GM12878 (cell line): Measurements from ENCODE around the gene PDIA3. TPM values are rescaled to one million over a fixed set of nuclear protein-coding genes. Genes with fewer than 3 reads are reported as not detected.
A peak's percentile ranks its signal among the peaks of the same experiment; 100 is the strongest.

Experiments used
- BCL11A ChIP-seq: IDR thresholded peaks from 2 replicates; pipeline ENCODE4 v1.6.1; 2011; ENCODE audit warnings: low read depth, low read length
- BCL3 ChIP-seq: IDR thresholded peaks from 2 replicates; pipeline ENCODE4 v1.6.1; 2011; ENCODE audit warnings: borderline replicate concordance, low read depth, mild to moderate bottlenecking, moderate library complexity, low read length; ENCODE audit not compliant: insufficient read depth, poor library complexity, severe bottlenecking
- CBX3 ChIP-seq: fragments of 200-600 bp; sonication (generic); IDR thresholded peaks from 2 replicates; pipeline ENCODE4 v1.6.1; 2016; ENCODE audit warnings: low read depth, borderline replicate concordance
- CEBPB ChIP-seq, 2 experiments: fragments of 150-350 bp in 1 of 2; IDR thresholded peaks; 2 replicates each; pipeline ENCODE4 v1.6.1; 2012 to 2014; ENCODE audit warnings: low read depth in 2 of 2, low read length in 2 of 2, borderline replicate concordance in 1 of 2, inconsistent platforms in 1 of 2
- CREB1 ChIP-seq: IDR thresholded peaks from 2 replicates; pipeline ENCODE4 v1.6.1; 2012; ENCODE audit warnings: low read depth, mild to moderate bottlenecking, inconsistent platforms
- E2F8 ChIP-seq: fragments of 450-650 bp; IDR thresholded peaks from 2 replicates; pipeline ENCODE4 v1.6.1; 2018; ENCODE audit warnings: mild to moderate bottlenecking, low read depth, moderate library complexity; ENCODE audit not compliant: partially characterized antibody
- EP300 ChIP-seq, 2 experiments: fragments of 150-350 bp in 1 of 2; IDR thresholded peaks; 2 replicates each; pipeline ENCODE4 v1.6.1; 2011 to 2012; ENCODE audit warnings: low read depth in 2 of 2, low read length in 2 of 2, borderline replicate concordance in 1 of 2, improper control_type of control experiment in 1 of 2, inconsistent platforms in 1 of 2; ENCODE audit not compliant: control insufficient read depth in 1 of 2
- ESRRA ChIP-seq: IDR thresholded peaks from 2 replicates; pipeline ENCODE4 v1.6.1; 2012; ENCODE audit warnings: mild to moderate bottlenecking, low read length, improper control_type of control experiment
- ETV6 ChIP-seq, 2 experiments: fragments of 450-650 bp in 1 of 2; IDR thresholded peaks in 1 of 2; conservative IDR thresholded peaks in 1 of 2; 2 replicates each; pipeline ENCODE4 v1.6.1; 2014; ENCODE audit warnings: antibody characterized with exemption in 1 of 2, borderline replicate concordance in 1 of 2, low read depth in 1 of 2, mild to moderate bottlenecking in 1 of 2, moderate library complexity in 1 of 2
- FOS ChIP-seq: IDR thresholded peaks from 3 replicates; pipeline ENCODE4 v1.6.1; 2011; ENCODE audit warnings: borderline replicate concordance; ENCODE audit not compliant: insufficient read length; ENCODE audit errors: extremely low read depth
- GATAD2B ChIP-seq: fragments of 450-650 bp; conservative IDR thresholded peaks from 2 replicates; pipeline ENCODE4 v1.6.1; 2017; ENCODE audit warnings: low read depth, mild to moderate bottlenecking, moderate library complexity
- HCFC1 ChIP-seq: fragments of 150-350 bp; IDR thresholded peaks from 2 replicates; pipeline ENCODE4 v1.6.1; 2014; ENCODE audit warnings: low read length
- MAX ChIP-seq: IDR thresholded peaks from 2 replicates; pipeline ENCODE4 v1.6.1; 2012; ENCODE audit warnings: low read depth, low read length, improper control_type of control experiment
- NFYA ChIP-seq: IDR thresholded peaks from 2 replicates; pipeline ENCODE4 v1.6.1; 2011; ENCODE audit warnings: low read depth, mild to moderate bottlenecking, low read length, improper control_type of control experiment, borderline replicate concordance
- NR2C1 ChIP-seq: fragments of 450-650 bp; IDR thresholded peaks from 2 replicates; pipeline ENCODE4 v1.6.1; 2017; ENCODE audit warnings: antibody characterized with exemption, mild to moderate bottlenecking, moderate library complexity
- NR2F1 ChIP-seq: fragments of 450-650 bp; conservative IDR thresholded peaks from 2 replicates; pipeline ENCODE4 v1.6.1; 2017; ENCODE audit warnings: mild to moderate bottlenecking
- POLR2A ChIP-seq: IDR thresholded peaks from 2 replicates; pipeline ENCODE4 v1.6.1; 2011; ENCODE audit warnings: low read depth, mild to moderate bottlenecking, low read length
- SIX5 ChIP-seq: IDR thresholded peaks from 2 replicates; pipeline ENCODE4 v1.6.1; 2011; ENCODE audit warnings: mild to moderate bottlenecking, low read depth, low read length, moderate library complexity; ENCODE audit not compliant: severe bottlenecking
- SMC3 ChIP-seq: IDR thresholded peaks from 2 replicates; pipeline ENCODE4 v1.6.1; 2011; ENCODE audit warnings: low read length, improper control_type of control experiment, borderline replicate concordance
- SPI1 ChIP-seq: IDR thresholded peaks from 2 replicates; pipeline ENCODE4 v1.6.1; 2011; ENCODE audit warnings: low read depth, mild to moderate bottlenecking, low read length, moderate library complexity, borderline replicate concordance; ENCODE audit not compliant: insufficient read depth
- STAT3 ChIP-seq: IDR thresholded peaks from 2 replicates; pipeline ENCODE4 v1.6.1; 2011; ENCODE audit warnings: low read depth, low read length, improper control_type of control experiment
- TARDBP ChIP-seq: IDR thresholded peaks from 2 replicates; pipeline ENCODE4 v1.6.1; 2016; ENCODE audit warnings: borderline replicate concordance
- WRNIP1 ChIP-seq: IDR thresholded peaks from 2 replicates; pipeline ENCODE4 v1.6.1; 2011; ENCODE audit warnings: low read depth, low read length, improper control_type of control experiment, borderline replicate concordance
- ZBED1 ChIP-seq: IDR thresholded peaks from 2 replicates; pipeline ENCODE4 v1.6.1; 2016; ENCODE audit warnings: borderline replicate concordance
- polyA plus RNA-seq, 11 experiments: library from polyadenylated mRNA; depleted of rRNA in 4 of 11; unstranded in 6 of 11; stranded (reverse) in 5 of 11; fragments of >200 nt; fragmentation: Nextera tagmentation in 4 of 11; fragmentation: Illumina TruSeq in 1 of 11; extraction: Ambion mirVana in 4 of 11; extraction: Trizol in 1 of 11; gene quantifications; 1 replicate in 1 of 11; 2 replicates in 10 of 11; pipeline versions ENCODE4 v1.2.1 to v1.2.3, GENCODE V29; 2011 to 2016; ENCODE audit warnings: inconsistent platforms in 2 of 11, missing spikeins in 2 of 11, low read depth in 1 of 11
- total RNA-seq, 4 experiments: library from RNA; depleted of rRNA in 3 of 4; stranded (reverse); fragments of >200 nt in 3 of 4; fragmentation: Illumina TruSeq in 1 of 4; extraction: Trizol in 1 of 4; gene quantifications; 2 replicates each; pipeline versions ENCODE4 v1.2.1 to v1.2.3, GENCODE V29; 2013 to 2021

PDIA3 gene
- total and polyA plus RNA-seq, 10 of the 15 experiments (the other 5 are each of a cell fraction or from before 2014, with no cell fraction given), result 18.2 to 716 (median 181) TPM

GRCh38 chr15:43808960-43809678, 62.9 kb downstream of the PDIA3 start (continued):
- peak; percentile 95 for TF ChIP-seq NR2F1
- no peak for TF ChIP-seq POLR2A
- no peak; the same call in 1 of the 2 replicates for TF ChIP-seq GATAD2B
- TF ChIP-seq BCL3, result no peak
- TF ChIP-seq TARDBP, result no peak
- TF ChIP-seq STAT3, result no peak
- TF ChIP-seq HCFC1, result no peak
- TF ChIP-seq ZBED1, result 0 out of 2 replicates have a peak, but pooled peaks have one; percentile 5
- TF ChIP-seq CEBPB (IDR thresholded peaks at IDR 0.05; ENCODE audit: borderline replicate concordance in 1 of 2, low read depth in 2 of 2, low read length in 2 of 2), result no peak
- TF ChIP-seq ESRRA, result no peak
- no peak for TF ChIP-seq NFYA
- TF ChIP-seq SMC3, result no peak
- no peak for TF ChIP-seq WRNIP1
- no peak for TF ChIP-seq MAX
- TF ChIP-seq EP300 (IDR thresholded peaks at IDR 0.05; ENCODE audit: borderline replicate concordance in 1 of 2, control insufficient read depth in 1 of 2, low read depth in 2 of 2, low read length in 2 of 2), result peak; percentile 85 to 94; a peak in 3 of 4 replicates
- no peak for TF ChIP-seq NR2C1
- peak; percentile 51 for TF ChIP-seq E2F8
- TF ChIP-seq ETV6 (conservative IDR thresholded peaks at IDR 0.05 in 1 of 2, IDR thresholded peaks at IDR 0.05 in 1 of 2; ENCODE audit: borderline replicate concordance in 1 of 2, low read depth in 1 of 2), result no peak
- TF ChIP-seq CBX3, result no peak
- TF ChIP-seq FOS, result no peak
- no peak for TF ChIP-seq CREB1
- no peak for TF ChIP-seq SIX5
- TF ChIP-seq BCL11A, result peak; percentile 97
- peak; percentile 98 for TF ChIP-seq SPI1
